HEK293 (cell line): ENCODE data around the gene DPY19L3.
"Not testable (repeated sequence)": the region's sequence is repeated elsewhere in the genome, so short reads cannot be mapped to it uniquely, and the experiment has no call there.

ENCODE experiments used
- CTCF ChIA-PET: fragments of 350-600 bp; formaldehyde crosslinking; extraction: SDS; loops from one replicate; lab custom pipeline; 2021; ENCODE audit warnings: antibody characterized with exemption; lab: Yijun Ruan, JAX
- POLR2A ChIA-PET: fragments of 300-600 bp; formaldehyde crosslinking; extraction: SDS; loops from one replicate; lab custom pipeline; 2020; ENCODE audit warnings: antibody characterized with exemption, inconsistent platforms; lab: Yijun Ruan, JAX
- H3K27ac ChIP-seq: fragments of 200-500 bp; sonication (Bioruptor generic); 2 replicates; pipeline ENCODE4 v1.5.1; 2014; ENCODE audit warnings: low read depth, low read length, control low read depth, inconsistent platforms; ENCODE audit errors: extremely low read depth
- H3K36me3 ChIP-seq, 2 experiments: fragments of 200-500 bp in 1 of 2; sonication (Bioruptor generic) in 1 of 2; 1 replicate in 1 of 2; 2 replicates in 1 of 2; pipeline ENCODE4 v1.5.1; 2014 to 2017; ENCODE audit warnings: inconsistent platforms in 2 of 2, low read length in 2 of 2; ENCODE audit not compliant: control insufficient read depth in 2 of 2, insufficient read depth in 1 of 2
- H3K4me1 ChIP-seq: fragments of 200-500 bp; sonication (Bioruptor generic); 2 replicates; pipeline ENCODE4 v1.5.1; 2014; ENCODE audit warnings: mild to moderate bottlenecking, low read length, inconsistent platforms; ENCODE audit not compliant: control insufficient read depth, insufficient read depth
- H3K4me3 ChIP-seq: 2 replicates; pipeline ENCODE4 v1.5.1; 2011; ENCODE audit warnings: low read depth, mild to moderate bottlenecking, control low read depth, low read length, moderate library complexity
- H3K9me3 ChIP-seq: fragments of 200-500 bp; sonication (Bioruptor generic); 2 replicates; pipeline ENCODE4 v1.5.1; 2014; ENCODE audit warnings: low read depth, low read length, inconsistent platforms; ENCODE audit not compliant: control insufficient read depth, insufficient read depth
- FEZF1 ChIP-seq: fragments of 450-650 bp; formaldehyde crosslinking; IDR thresholded peaks from 2 replicates; pipeline ENCODE4 v1.5.1; 2016; ENCODE audit warnings: missing biosample characterization, missing genetic modification characterization
- GLIS2 ChIP-seq: fragments of 450-650 bp; formaldehyde crosslinking; IDR thresholded peaks from 2 replicates; pipeline ENCODE4 v1.5.1; 2016; ENCODE audit warnings: missing biosample characterization, missing genetic modification characterization
- HOXA7 ChIP-seq: sonication (generic); formaldehyde crosslinking; IDR thresholded peaks from 2 replicates; pipeline ENCODE4 v1.8.1; 2022; ENCODE audit warnings: missing genetic modification reagents, borderline replicate concordance
- HOXC10 ChIP-seq: sonication (generic); formaldehyde crosslinking; IDR thresholded peaks from 2 replicates; pipeline ENCODE4 v1.8.1; 2023; ENCODE audit warnings: mild to moderate bottlenecking, missing genetic modification reagents
- IKZF3 ChIP-seq: fragments of 450-650 bp; IDR thresholded peaks from 2 replicates; pipeline ENCODE4 v1.5.0; 2018; ENCODE audit warnings: missing biosample characterization, mild to moderate bottlenecking, missing genetic modification characterization, moderate library complexity
- OVOL3 ChIP-seq: fragments of 450-650 bp; formaldehyde crosslinking; IDR thresholded peaks from 2 replicates; pipeline ENCODE4 v1.5.1; 2016; ENCODE audit warnings: missing biosample characterization, missing genetic modification characterization
- SCRT2 ChIP-seq: fragments of 450-650 bp; formaldehyde crosslinking; IDR thresholded peaks from 2 replicates; pipeline ENCODE4 v1.5.1; 2016; ENCODE audit warnings: missing biosample characterization, missing genetic modification characterization
- ZEB2 ChIP-seq: fragments of 450-650 bp; formaldehyde crosslinking; IDR thresholded peaks from 2 replicates; pipeline ENCODE4 v1.5.1; 2016; ENCODE audit warnings: missing biosample characterization, missing genetic modification characterization
- ZNF202 ChIP-seq: fragments of 450-650 bp; formaldehyde crosslinking; IDR thresholded peaks from 2 replicates; pipeline ENCODE4 v1.5.1; 2016; ENCODE audit warnings: missing biosample characterization, missing genetic modification characterization, borderline replicate concordance
- ZNF311 ChIP-seq: fragments of 450-650 bp; formaldehyde crosslinking; IDR thresholded peaks from 2 replicates; pipeline ENCODE4 v1.5.1; 2017; ENCODE audit warnings: missing biosample characterization, missing genetic modification characterization, borderline replicate concordance
- ZNF324 ChIP-seq: fragments of 450-650 bp; formaldehyde crosslinking; IDR thresholded peaks from 2 replicates; pipeline ENCODE4 v1.5.1; 2016; ENCODE audit warnings: missing biosample characterization, missing genetic modification characterization
- ZNF549 ChIP-seq: fragments of 450-650 bp; IDR thresholded peaks from 2 replicates; pipeline ENCODE4 v1.5.1; 2018; ENCODE audit warnings: missing biosample characterization, missing genetic modification characterization, mild to moderate bottlenecking, inconsistent platforms, moderate library complexity
- TF ChIP-seq, protein P1 (sequence below): fragments of 450-650 bp; formaldehyde crosslinking; IDR thresholded peaks from 2 replicates; pipeline ENCODE4 v1.5.1; 2016; ENCODE audit warnings: missing biosample characterization, missing genetic modification characterization
- TF ChIP-seq, protein P2 (sequence below): fragments of 450-650 bp; IDR thresholded peaks from 2 replicates; pipeline ENCODE4 v1.5.1; 2018; ENCODE audit warnings: missing biosample characterization, missing genetic modification characterization
- TF ChIP-seq, protein P3 (sequence below): fragments of 450-650 bp; formaldehyde crosslinking; IDR thresholded peaks from 2 replicates; pipeline ENCODE4 v1.5.1; 2016; ENCODE audit warnings: missing biosample characterization, missing genetic modification characterization, low read depth
- TF ChIP-seq, protein P4 (sequence below): fragments of 450-650 bp; formaldehyde crosslinking; IDR thresholded peaks from 2 replicates; pipeline ENCODE4 v1.5.1; 2016; ENCODE audit warnings: missing biosample characterization, missing genetic modification characterization
- TF ChIP-seq, protein P5 (sequence below): fragments of 450-650 bp; formaldehyde crosslinking; IDR thresholded peaks from 2 replicates; pipeline ENCODE4 v1.5.1; 2017; ENCODE audit warnings: missing biosample characterization, missing genetic modification characterization
- TF ChIP-seq, protein P6 (sequence below): fragments of 450-650 bp; formaldehyde crosslinking; IDR thresholded peaks from 2 replicates; pipeline ENCODE4 v1.5.1; 2016; ENCODE audit warnings: missing biosample characterization, missing genetic modification characterization
- TF ChIP-seq, protein P7 (sequence below): fragments of 450-650 bp; formaldehyde crosslinking; IDR thresholded peaks from 2 replicates; pipeline ENCODE4 v1.5.1; 2016; ENCODE audit warnings: missing biosample characterization, missing genetic modification characterization

DPY19L3 gene

DNA sequence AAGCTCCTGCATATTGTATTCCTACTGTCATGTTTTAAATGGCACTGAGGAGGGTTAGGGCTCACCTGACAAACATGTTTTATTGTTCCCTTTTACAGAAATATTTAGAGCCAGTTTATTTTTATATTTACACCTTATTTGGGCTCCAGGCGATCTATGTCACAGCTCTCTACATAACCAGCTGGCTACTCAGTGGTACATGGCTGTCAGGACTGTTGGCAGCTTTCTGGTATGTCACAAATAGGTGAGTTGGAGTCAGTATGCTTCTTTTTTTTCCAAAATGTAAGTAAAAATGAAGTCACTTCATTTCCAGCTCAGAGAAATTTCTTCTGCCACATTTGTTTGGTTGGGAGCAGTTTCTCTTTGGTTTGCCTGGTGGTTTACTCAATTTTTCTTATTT lies 31.5 kb downstream of the DPY19L3 start:
- H3K27ac ChIP-seq: no peak overlapping the region
- ChIA-PET POLR2A (interaction anchor here (2.1 kb wide), 1 partner anchor 32 kb away, joined by 7 read pairs; the partner anchor contains the start of gene DPY19L3), CTCF (interaction anchor here (0.5 kb wide), 1 partner anchor 18 kb away, joined by 3 read pairs; no protein-coding TSS in a partner anchor)
- H3K4me1 ChIP-seq: no peaks in the 10 kb centered on the region
- H3K36me3 ChIP-seq: peaks cover 41 to 75% of the 10 kb centered on the region in 2 experiments
- H3K9me3 ChIP-seq: no peaks in the 10 kb centered on the region; the same call in 1 of the 2 replicates
- H3K4me3 ChIP-seq: no peak overlapping the region
- TF ChIP-seq SCRT2 (no peak), ZNF324 (tag by site-specific recombination) (no peak), OVOL3 (tag by site-specific recombination) (no peak), ZNF202 (no peak), HOXC10 (CRISPR knock-in tag) (no peak)

DNA sequence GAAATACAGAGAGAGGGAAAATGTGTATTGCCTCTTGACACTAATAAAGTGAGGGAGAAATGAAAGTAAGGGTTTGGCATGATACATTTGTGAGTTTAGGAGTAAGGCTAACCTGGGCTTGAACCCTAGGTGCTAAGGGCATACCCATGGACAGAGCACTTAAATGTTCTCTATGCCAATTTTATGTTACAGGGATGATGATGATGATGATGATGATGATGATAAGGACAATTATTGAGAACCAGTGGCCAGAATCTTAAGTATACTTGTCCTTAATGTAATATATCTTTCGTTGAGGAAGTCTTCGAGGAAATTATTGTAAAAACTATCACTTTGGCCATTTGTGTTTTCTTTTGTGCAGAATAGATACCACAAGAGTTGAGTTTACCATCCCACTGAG lies 33.2 kb downstream of the DPY19L3 start:
- POLR2A ChIA-PET: no interaction called here
- Histone ChIP-seq H3K9me3 (no peaks in the 10 kb centered on the region), H3K36me3 (peaks cover 52 to 67% of the 10 kb centered on the region in 2 experiments), H3K27ac (no peak overlapping the region)
- TF ChIP-seq, protein P1, sequence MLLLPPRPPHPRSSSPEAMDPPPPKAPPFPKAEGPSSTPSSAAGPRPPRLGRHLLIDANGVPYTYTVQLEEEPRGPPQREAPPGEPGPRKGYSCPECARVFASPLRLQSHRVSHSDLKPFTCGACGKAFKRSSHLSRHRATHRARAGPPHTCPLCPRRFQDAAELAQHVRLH (tag by site-specific recombination): no peak
- TF ChIP-seq, protein P2, sequence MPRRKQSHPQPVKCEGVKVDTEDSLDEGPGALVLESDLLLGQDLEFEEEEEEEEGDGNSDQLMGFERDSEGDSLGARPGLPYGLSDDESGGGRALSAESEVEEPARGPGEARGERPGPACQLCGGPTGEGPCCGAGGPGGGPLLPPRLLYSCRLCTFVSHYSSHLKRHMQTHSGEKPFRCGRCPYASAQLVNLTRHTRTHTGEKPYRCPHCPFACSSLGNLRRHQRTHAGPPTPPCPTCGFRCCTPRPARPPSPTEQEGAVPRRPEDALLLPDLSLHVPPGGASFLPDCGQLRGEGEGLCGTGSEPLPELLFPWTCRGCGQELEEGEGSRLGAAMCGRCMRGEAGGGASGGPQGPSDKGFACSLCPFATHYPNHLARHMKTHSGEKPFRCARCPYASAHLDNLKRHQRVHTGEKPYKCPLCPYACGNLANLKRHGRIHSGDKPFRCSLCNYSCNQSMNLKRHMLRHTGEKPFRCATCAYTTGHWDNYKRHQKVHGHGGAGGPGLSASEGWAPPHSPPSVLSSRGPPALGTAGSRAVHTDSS: peak; percentile 93
- TF ChIP-seq, all 188 proteins: peak for 1
- no peak overlapping the region for H3K4me3 ChIP-seq
- no peaks in the 10 kb centered on the region for H3K4me1 ChIP-seq
- CTCF ChIA-PET: interaction anchor here (0.7 to 2.3 kb wide), 3 partner anchors 10 to 532 kb away, joined by 3 to 7 read pairs (median 3); no protein-coding TSS in a partner anchor

DNA sequence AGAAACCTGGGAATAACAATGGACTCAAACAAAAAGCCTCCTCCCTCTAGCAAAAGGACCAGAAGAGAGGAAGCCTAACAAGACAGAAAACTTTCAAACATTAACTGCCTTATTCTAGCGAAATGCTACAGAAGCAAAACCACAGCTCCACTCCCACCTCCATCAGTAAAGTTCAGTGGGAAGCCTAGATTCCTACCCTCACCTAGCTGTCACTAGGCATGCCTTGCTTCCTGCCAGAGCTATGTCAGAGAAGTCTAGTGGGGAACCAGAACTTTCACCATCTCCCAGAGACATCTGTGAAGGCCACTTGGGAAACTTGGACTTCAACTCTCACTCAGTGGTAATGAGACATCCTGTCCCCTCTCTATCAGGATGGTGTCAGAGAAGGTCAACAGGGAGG lies 37.1 kb downstream of the DPY19L3 start:
- no peak overlapping the region for H3K4me3 ChIP-seq
- POLR2A ChIA-PET: no interaction called here
- H3K9me3 ChIP-seq: no peaks in the 10 kb centered on the region
- CTCF ChIA-PET: no interaction called here
- TF ChIP-seq, protein P3, sequence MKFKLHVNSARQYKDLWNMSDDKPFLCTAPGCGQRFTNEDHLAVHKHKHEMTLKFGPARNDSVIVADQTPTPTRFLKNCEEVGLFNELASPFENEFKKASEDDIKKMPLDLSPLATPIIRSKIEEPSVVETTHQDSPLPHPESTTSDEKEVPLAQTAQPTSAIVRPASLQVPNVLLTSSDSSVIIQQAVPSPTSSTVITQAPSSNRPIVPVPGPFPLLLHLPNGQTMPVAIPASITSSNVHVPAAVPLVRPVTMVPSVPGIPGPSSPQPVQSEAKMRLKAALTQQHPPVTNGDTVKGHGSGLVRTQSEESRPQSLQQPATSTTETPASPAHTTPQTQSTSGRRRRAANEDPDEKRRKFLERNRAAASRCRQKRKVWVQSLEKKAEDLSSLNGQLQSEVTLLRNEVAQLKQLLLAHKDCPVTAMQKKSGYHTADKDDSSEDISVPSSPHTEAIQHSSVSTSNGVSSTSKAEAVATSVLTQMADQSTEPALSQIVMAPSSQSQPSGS (tag by site-specific recombination): no peak
- TF ChIP-seq, protein P4, sequence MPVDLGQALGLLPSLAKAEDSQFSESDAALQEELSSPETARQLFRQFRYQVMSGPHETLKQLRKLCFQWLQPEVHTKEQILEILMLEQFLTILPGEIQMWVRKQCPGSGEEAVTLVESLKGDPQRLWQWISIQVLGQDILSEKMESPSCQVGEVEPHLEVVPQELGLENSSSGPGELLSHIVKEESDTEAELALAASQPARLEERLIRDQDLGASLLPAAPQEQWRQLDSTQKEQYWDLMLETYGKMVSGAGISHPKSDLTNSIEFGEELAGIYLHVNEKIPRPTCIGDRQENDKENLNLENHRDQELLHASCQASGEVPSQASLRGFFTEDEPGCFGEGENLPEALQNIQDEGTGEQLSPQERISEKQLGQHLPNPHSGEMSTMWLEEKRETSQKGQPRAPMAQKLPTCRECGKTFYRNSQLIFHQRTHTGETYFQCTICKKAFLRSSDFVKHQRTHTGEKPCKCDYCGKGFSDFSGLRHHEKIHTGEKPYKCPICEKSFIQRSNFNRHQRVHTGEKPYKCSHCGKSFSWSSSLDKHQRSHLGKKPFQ (tag by site-specific recombination): no peak
- TF ChIP-seq HOXA7 (CRISPR knock-in tag): no peak
- TF ChIP-seq, protein P5, sequence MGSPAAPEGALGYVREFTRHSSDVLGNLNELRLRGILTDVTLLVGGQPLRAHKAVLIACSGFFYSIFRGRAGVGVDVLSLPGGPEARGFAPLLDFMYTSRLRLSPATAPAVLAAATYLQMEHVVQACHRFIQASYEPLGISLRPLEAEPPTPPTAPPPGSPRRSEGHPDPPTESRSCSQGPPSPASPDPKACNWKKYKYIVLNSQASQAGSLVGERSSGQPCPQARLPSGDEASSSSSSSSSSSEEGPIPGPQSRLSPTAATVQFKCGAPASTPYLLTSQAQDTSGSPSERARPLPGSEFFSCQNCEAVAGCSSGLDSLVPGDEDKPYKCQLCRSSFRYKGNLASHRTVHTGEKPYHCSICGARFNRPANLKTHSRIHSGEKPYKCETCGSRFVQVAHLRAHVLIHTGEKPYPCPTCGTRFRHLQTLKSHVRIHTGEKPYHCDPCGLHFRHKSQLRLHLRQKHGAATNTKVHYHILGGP (tag by site-specific recombination): no peak
- TF ChIP-seq ZNF549 (tag by site-specific recombination): no peak
- no peak for TF ChIP-seq FEZF1
- TF ChIP-seq, protein P6, sequence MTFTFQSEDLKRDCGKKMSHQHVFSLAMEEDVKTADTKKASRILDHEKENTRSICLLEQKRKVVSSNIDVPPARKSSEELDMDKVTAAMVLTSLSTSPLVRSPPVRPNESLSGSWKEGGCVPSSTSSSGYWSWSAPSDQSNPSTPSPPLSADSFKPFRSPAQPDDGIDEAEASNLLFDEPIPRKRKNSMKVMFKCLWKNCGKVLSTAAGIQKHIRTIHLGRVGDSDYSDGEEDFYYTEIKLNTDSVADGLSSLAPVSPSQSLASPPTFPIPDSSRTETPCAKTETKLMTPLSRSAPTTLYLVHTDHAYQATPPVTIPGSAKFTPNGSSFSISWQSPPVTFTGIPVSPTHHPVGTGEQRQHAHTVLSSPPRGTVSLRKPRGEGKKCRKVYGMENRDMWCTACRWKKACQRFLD: no peak
- no peak for TF ChIP-seq GLIS2 (tag by site-specific recombination)
- TF ChIP-seq, protein P7, sequence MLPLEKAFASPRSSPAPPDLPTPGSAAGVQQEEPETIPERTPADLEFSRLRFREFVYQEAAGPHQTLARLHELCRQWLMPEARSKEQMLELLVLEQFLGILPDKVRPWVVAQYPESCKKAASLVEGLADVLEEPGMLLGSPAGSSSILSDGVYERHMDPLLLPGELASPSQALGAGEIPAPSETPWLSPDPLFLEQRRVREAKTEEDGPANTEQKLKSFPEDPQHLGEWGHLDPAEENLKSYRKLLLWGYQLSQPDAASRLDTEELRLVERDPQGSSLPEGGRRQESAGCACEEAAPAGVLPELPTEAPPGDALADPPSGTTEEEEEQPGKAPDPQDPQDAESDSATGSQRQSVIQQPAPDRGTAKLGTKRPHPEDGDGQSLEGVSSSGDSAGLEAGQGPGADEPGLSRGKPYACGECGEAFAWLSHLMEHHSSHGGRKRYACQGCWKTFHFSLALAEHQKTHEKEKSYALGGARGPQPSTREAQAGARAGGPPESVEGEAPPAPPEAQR: no peak
- no peak for TF ChIP-seq IKZF3 (tag by site-specific recombination)
- TF ChIP-seq ZNF311 (tag by site-specific recombination): no peak
- no peak for TF ChIP-seq ZEB2 (tag by site-specific recombination)
- no peaks in the 10 kb centered on the region for H3K4me1 ChIP-seq
- H3K36me3 ChIP-seq: peaks cover 29 to 87% of the 10 kb centered on the region in 2 experiments
- no peak overlapping the region for H3K27ac ChIP-seq

DNA sequence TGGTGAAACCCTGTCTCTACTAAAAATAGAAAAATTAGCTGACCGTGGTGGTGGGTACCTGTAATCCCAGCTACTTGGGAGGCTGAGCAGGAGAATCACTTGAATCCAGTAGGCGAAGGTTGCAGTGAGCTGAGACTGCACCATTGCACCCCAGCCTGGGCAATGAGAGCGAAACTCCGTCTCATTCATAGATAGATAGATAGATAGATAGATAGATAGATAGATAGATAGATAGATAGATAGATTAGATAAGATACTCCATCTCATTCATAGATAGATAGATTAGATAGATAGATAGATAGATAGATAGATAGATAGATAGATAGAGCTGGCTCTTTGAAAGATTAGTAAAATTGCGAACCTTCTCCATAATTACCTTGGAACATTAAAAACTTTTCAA lies 42.0 kb downstream of the DPY19L3 start:
- not testable (repeated sequence) for H3K4me1 ChIP-seq, H3K9me3 ChIP-seq, H3K4me3 ChIP-seq, H3K27ac ChIP-seq
- CTCF ChIA-PET: interaction anchor here (0.9 kb wide), 1 partner anchor 17 kb away, joined by 3 read pairs; no protein-coding TSS in a partner anchor
- POLR2A ChIA-PET: interaction anchor here (2.5 kb wide), 1 partner anchor 42 kb away, joined by 9 read pairs; the partner anchor contains the start of gene DPY19L3
- H3K36me3 ChIP-seq: peaks cover 17 to 62% of the 10 kb centered on the region in 2 experiments
